Raji (cell line): ENCODE results near the gene TSTD2.

Source experiments
- POLR2A ChIP-seq: IDR thresholded peaks from 2 replicates; pipeline ENCODE4 v1.6.1; 2011; ENCODE audit warnings: low read depth, low read length, control low read depth; ENCODE audit not compliant: insufficient read depth

The TSTD2 gene

GRCh38 chr9:97572892-97573365 lies 60.2 kb downstream of the TSTD2 start:
- no peak for TF ChIP-seq POLR2A

- no peak for TF ChIP-seq POLR2A
These were observed 60.8 kb downstream of the TSTD2 start for GRCh38 chr9:97572196-97572891.

GRCh38 chr9:97571664-97572063 lies 61.5 kb downstream of the TSTD2 start:
- TF ChIP-seq POLR2A, result no peak

- TF ChIP-seq POLR2A, result no peak
These were observed 62.3 kb downstream of the TSTD2 start for GRCh38 chr9:97570899-97571298.

- TF ChIP-seq POLR2A, result no peak
These were observed 64.5 kb downstream of the TSTD2 start for GRCh38 chr9:97568461-97569275.

GRCh38 chr9:97567894-97568202 lies 65.3 kb downstream of the TSTD2 start:
- no peak for TF ChIP-seq POLR2A

GRCh38 chr9:97567182-97567893 lies 65.8 kb downstream of the TSTD2 start:
- TF ChIP-seq POLR2A, result no peak

- no peak for TF ChIP-seq POLR2A
These were observed 67.9 kb downstream of the TSTD2 start for GRCh38 chr9:97565262-97565661.

- TF ChIP-seq POLR2A, result no peak
These were observed 68.6 kb downstream of the TSTD2 start for GRCh38 chr9:97564291-97565175.

- no peak for TF ChIP-seq POLR2A
These were observed 69.6 kb downstream of the TSTD2 start for GRCh38 chr9:97563458-97564135.

GRCh38 chr9:97562542-97562941 lies 70.6 kb downstream of the TSTD2 start:
- no peak for TF ChIP-seq POLR2A

GRCh38 chr9:97561501-97561900 lies 71.7 kb downstream of the TSTD2 start:
- no peak for TF ChIP-seq POLR2A

- TF ChIP-seq POLR2A, result no peak
These were observed 72.3 kb downstream of the TSTD2 start for GRCh38 chr9:97560851-97561250.

GRCh38 chr9:97560154-97560553 lies 73.0 kb downstream of the TSTD2 start:
- no peak for TF ChIP-seq POLR2A
